Measurements from ENCODE around the gene AMOTL2. TPM values are rescaled to one million over a fixed set of nuclear protein-coding genes. Genes with fewer than 3 reads are reported as not detected.

The AMOTL2 gene
- total RNA-seq, 1 experiment from 2014 or later = 146 TPM

GRCh38 chr3:134361162-134361835 is 12.9 kb downstream of the AMOTL2 start:
- peaks cover 99% of the 10 kb centered on the region for H3K4me1 ChIP-seq (ENCODE audit: control insufficient read depth, insufficient read depth, low read length)
- no TSS peak for BruUV-seq (replicated peaks)
- no peak for ATAC-seq
- DNase-seq (ENCODE audit: low read depth, low spot score) = no peak
- H3K27ac ChIP-seq (ENCODE audit: low read length) = peak overlapping the region; percentile 91
- TF ChIP-seq TCF7L2 (IDR thresholded peaks at IDR 0.05; ENCODE audit: low read depth, low read length) (no peak), REST (IDR thresholded peaks at IDR 0.05; ENCODE audit: insufficient read depth in 1 of 2, low read depth in 2 of 2, low read length in 1 of 2) (no peak), SIN3A (IDR thresholded peaks at IDR 0.05; ENCODE audit: borderline replicate concordance, insufficient read depth, low read depth, low read length) (no peak), CTCF (IDR thresholded peaks at IDR 0.05) (no peak), POLR2AphosphoS5 (IDR thresholded peaks at IDR 0.05; ENCODE audit: low read depth, low read length) (no peak)
- in situ Hi-C loops (cut with HindIII; ENCODE audit: low pct_unique_long_range_greater_than_20kb, low sequenced_read_pairs) = no loop called here
- no peak overlapping the region for H3K4me3 ChIP-seq (ENCODE audit: low read depth in 2 of 2, low read length in 2 of 2)
- H3K36me3 ChIP-seq (ENCODE audit: control insufficient read depth, insufficient read depth, low read length) = peaks cover 45% of the 10 kb centered on the region
- H3K27me3 ChIP-seq (ENCODE audit: control insufficient read depth, insufficient read depth, low read length) = no peaks in the 10 kb centered on the region
- CTCF ChIA-PET = interaction anchor here (0.5 kb wide), 1 partner anchor 16 kb away, joined by 3 read pairs; no protein-coding TSS in a partner anchor
- H3K9me3 ChIP-seq (ENCODE audit: control insufficient read depth, insufficient read depth, low read depth, low read length) = no peaks in the 10 kb centered on the region
- intact Hi-C loops (cut with micrococcal nuclease; ENCODE audit: unreplicated experiment) = no loop called here
- POLR2A ChIA-PET = no interaction called here

GRCh38 chr3:134360046-134360445 is 14.2 kb downstream of the AMOTL2 start:
- ATAC-seq (no peak), DNase-seq (ENCODE audit: low read depth, low spot score) (no peak)
- Histone ChIP-seq H3K9me3 (ENCODE audit: control insufficient read depth, insufficient read depth, low read depth, low read length) (no peaks in the 10 kb centered on the region), H3K36me3 (ENCODE audit: control insufficient read depth, insufficient read depth, low read length) (peaks cover 47% of the 10 kb centered on the region), H3K27ac (ENCODE audit: low read length) (peak overlapping the region; percentile 96), H3K27me3 (ENCODE audit: control insufficient read depth, insufficient read depth, low read length) (no peaks in the 10 kb centered on the region), H3K4me1 (ENCODE audit: control insufficient read depth, insufficient read depth, low read length) (peaks cover 99% of the 10 kb centered on the region), H3K4me3 (ENCODE audit: low read depth in 2 of 2, low read length in 2 of 2) (no peak overlapping the region)
- ChIA-PET POLR2A (no interaction called here), CTCF (no interaction called here)
- intact Hi-C loops (cut with micrococcal nuclease; ENCODE audit: unreplicated experiment) (no loop called here), in situ Hi-C loops (cut with HindIII; ENCODE audit: low pct_unique_long_range_greater_than_20kb, low sequenced_read_pairs) (no loop called here)
- BruUV-seq (replicated peaks) = no TSS peak
- TF ChIP-seq POLR2AphosphoS5 (IDR thresholded peaks at IDR 0.05; ENCODE audit: low read depth, low read length) = no peak
- no peak for TF ChIP-seq REST (IDR thresholded peaks at IDR 0.05; ENCODE audit: insufficient read depth in 1 of 2, low read depth in 2 of 2, low read length in 1 of 2)
- TF ChIP-seq TCF7L2 (IDR thresholded peaks at IDR 0.05; ENCODE audit: low read depth, low read length) = no peak

Measured in Panc1 (cell line).